HG02938 (cell line): ENCODE measurements around the gene LRRK2.

Experiments
- ATAC-seq: cut with Tn5 transposase; IDR thresholded peaks from one replicate; pipeline ENCODE4 v1.9.1; 2021; ENCODE audit warnings: mild to moderate bottlenecking, moderate library complexity; ENCODE audit not compliant: unreplicated experiment

LRRK2 gene

DNA sequence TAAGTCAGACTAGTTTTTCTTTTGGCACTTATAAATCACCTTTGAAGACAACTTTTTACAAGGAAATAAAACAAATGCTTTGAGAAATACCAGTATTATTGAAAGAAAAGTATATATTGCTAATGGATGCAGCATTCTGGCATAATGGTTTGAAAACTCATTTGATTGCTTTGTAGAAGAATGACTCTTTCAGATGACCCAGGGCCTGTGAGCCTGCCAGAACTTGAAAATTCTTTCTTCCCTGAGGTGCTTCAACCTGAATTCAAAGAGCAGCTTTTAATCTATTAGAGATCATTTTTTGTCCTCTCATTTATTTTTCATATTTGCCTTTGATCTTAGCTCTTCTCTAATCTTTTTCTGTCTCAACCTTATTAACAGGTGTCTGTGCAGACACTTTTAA is 87.4 kb downstream of the LRRK2 start:
- ATAC-seq, result no peak

- ATAC-seq, result no peak
Measured at GRCh38 chr12:40312982-40313576, 88.3 kb downstream of the LRRK2 start.

GRCh38 chr12:40313928-40314327 is 89.1 kb downstream of the LRRK2 start:
- peak; percentile 82 for ATAC-seq

- no peak for ATAC-seq
Measured at GRCh38 chr12:40314927-40315326, 90.1 kb downstream of the LRRK2 start.

DNA sequence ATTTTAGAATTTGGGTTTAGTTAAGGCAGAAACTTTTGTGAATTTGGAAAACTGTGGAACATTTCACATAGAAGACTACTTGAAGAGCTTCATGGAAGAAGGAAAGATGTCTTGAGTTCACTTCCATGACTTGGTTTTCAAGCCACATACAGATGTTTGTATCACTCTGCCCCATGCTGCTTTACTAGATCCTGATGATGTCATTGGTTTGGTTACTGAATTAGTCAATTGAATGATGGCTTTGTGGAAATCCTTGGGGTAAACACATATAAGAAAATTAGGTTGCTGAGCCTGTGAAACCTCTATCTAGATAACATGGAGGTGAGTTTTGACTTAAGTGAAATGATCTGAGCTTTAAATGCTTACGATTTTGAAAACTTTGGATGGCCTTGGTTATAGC is 90.6 kb downstream of the LRRK2 start:
- no peak for ATAC-seq

- ATAC-seq, result no peak
Measured at GRCh38 chr12:40324261-40324660, 99.5 kb downstream of the LRRK2 start.

DNA sequence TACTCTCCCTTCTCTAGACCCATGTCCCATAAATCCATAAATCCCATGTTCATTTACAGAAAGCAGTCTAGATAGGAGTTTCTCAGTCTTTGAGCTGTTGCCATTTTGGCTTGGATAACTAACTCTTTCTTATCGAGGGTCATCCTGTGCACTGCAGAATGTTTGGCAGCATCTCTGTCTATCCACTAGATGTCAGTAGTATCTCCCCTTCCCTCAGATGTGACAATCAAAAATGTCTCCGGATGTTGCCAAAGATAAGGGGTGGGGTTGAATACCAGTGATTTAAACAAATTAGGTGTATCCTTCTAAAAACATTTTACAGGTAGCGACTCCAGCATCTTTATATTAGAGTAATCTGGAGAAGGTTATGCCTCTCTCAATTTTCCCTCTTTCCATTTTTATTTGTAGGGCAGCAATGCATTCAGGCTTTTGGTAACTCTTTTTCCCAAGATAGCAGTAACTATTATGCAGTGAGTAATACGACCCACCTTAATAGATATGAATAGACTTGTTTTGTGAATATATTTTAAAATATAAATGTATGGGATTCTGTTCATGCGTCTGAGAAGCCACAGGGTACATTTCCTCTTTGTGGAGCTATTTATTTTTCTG is 100.7 kb downstream of the LRRK2 start:
- ATAC-seq, result peak; percentile 96

DNA sequence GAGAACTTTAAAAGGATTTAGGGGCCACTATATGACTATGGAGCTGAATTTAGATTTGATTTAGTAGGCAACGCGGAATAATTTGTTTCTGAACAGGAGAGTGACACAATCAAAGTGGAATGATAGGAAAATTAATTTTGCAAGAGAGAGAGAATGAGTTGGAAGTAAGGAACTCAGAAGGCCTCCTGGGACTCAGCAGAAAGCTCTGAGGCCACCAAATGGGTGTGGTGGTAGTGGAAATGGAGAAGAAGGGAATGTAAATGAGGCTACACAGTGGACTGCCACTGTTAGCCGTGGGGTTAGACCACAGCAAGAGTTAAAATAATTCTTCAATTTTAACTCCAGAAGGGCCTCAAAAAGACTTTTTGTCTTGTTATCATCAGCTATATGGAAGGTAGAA is 102.7 kb downstream of the LRRK2 start:
- no peak for ATAC-seq

DNA sequence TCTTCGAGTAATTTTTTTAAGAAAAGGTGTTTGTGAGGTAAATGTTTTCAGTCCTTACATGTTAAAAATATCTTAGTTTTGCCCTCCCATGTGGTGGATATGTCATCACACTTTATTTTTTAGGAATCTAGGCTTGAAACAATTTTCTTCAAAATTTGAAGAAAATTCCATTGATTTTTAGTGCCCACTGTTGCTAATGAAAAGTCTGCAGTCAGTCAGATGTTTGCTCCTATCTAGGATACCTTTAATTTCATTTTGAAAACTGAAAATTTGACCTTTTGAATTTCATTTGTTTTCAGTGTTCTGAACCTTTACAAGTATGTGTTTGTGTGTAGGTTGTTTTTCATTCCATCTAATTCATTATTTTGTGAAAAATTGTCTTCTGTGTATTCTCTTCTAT is 105.4 kb downstream of the LRRK2 start:
- no peak for ATAC-seq

DNA sequence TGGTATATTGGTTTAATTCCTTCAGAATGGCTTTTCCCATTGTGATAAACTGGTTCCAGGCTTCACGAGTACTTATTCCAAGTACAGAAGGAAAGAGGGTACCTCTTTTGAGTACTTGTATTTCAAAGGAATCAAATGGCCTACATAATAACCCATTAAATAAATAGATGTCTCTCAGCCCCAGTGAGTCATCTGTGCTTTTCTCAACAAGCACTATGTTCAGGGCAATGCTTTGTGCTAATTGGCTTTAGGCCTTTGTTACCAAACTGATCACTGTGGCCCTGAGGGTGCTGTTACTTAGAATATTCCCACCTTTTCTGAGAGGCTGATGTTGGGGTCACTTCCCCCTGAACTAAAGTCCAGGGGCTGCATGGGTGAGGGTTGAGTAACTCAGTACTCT is 107.1 kb downstream of the LRRK2 start:
- no peak for ATAC-seq

- ATAC-seq, result no peak
Measured at GRCh38 chr12:40335991-40336390, 111.2 kb downstream of the LRRK2 start.

DNA sequence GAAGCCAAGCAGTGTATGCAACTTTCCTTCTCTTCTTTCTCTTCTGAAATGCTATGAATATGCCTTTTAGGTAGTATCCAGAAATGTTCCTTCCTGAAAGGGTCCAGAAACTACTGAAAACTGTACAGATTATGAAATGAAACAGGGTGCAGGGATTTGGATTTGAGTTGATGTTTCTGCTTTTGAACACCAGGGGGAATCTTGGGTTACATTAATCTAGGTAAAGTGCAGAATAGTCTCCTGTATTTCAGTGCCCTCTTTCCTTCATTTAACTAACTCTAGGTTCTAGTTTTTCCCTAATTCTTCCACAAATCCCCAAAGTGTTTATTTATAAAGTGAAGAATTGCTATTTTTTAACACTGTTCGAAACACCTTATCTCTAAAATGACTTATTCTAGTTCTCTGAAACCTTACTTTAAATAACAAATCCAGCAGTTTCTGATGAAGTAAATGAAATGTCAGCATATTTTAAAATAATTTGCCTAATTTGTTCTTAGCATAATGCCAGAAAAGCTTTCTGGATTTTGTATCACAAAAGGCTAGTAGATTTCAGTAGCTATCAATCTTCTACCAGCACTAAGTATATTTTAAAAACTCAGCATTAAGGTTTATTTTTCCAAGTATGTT is 111.9 kb downstream of the LRRK2 start:
- peak; percentile 76 for ATAC-seq

- ATAC-seq, result no peak
Measured at GRCh38 chr12:40338071-40338470, 113.3 kb downstream of the LRRK2 start.

DNA sequence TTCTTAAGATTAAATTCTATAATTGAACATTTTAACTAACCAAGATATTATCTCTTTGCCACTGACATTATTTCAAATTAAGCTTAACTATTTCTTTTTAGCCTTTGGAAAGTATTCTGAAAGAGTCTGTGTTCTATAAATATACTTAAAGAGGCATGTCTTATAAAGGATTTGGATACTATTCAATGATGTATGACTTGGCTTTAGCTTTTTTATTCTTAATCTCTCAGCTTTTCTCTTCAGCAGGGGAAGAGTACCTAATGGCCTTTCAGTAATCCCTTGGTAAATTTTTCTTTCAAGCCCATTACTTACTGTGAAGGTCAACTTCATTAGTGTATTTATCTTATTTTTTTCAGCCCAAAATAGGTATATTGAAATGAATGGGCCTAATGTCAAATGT is 113.8 kb downstream of the LRRK2 start:
- no peak for ATAC-seq

DNA sequence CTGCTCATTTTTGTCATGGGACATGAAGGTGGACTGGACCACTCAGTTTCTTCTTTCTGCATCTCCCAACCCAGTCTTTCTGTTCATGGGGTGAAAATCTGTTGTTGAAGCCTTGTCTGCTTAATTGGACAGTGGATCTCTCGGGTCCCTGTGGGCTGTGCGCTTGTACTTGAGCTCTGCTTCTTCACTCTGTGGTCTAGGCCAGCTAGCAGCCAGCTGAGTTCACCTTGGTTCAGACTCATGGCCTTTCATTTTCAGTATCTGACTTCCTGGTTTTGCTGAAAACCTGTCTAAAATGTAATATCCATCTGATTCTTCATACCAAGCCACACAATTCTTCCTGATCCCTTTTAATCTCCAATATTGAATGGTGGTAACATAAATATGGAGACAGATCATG is 117.2 kb downstream of the LRRK2 start:
- no peak for ATAC-seq

DNA sequence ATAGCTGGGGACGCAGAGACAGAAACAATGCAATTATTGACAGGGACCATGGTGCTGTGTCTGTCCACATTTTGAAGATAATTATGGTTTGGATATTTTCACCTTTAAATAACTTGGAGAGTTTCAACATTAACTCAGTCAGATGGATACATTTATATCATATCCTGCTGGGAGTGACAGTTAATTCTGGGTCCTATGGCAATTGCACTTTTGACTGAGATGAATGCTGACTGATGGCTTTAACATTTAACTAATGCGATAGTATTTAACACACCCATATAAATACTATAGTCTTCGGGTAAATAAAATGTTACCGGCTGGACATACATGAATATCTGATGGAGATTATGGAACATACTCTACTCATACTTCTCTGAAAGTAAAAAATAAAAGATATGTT is 118.3 kb downstream of the LRRK2 start:
- ATAC-seq, result no peak

- ATAC-seq, result no peak
Measured at GRCh38 chr12:40344312-40344711, 119.5 kb downstream of the LRRK2 start.

DNA sequence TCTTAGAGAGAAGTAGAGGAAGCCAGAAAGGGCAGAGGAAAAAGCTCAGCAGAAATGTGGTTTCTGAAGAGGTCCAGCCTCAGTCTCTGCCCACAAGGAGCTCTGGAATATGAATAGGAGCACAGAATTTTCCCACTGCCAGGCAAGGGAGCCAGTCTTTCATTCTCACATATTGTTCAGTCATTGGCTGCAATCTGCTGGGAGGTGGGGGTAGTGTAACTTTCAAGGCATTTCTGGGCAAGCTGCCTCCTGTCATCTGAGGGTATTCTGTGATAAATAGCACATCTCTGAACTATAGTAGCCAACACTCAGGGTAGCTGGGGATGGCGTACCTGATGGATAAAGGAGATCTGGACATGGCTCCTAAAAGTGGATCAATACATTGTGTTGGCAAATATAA is 127.2 kb downstream of the LRRK2 start:
- ATAC-seq, result no peak

DNA sequence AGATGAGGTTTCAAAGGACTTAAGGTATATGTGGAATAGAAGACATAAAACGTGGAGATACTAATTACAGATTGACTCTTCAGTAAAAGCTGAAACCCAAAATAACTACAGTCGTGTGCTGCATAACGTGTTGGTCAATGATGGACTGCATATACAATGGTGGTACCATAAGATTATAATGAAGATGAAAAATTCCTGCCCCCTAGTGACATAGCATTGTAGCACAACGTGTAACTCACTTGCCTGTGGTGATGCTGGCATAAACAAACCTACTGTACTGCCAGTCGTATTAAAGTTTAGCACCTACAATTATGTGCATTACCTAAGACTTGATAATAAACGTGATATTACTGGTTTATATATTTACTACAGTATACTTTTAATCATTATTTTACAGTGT is 150.3 kb downstream of the LRRK2 start:
- ATAC-seq, result peak; percentile 37

DNA sequence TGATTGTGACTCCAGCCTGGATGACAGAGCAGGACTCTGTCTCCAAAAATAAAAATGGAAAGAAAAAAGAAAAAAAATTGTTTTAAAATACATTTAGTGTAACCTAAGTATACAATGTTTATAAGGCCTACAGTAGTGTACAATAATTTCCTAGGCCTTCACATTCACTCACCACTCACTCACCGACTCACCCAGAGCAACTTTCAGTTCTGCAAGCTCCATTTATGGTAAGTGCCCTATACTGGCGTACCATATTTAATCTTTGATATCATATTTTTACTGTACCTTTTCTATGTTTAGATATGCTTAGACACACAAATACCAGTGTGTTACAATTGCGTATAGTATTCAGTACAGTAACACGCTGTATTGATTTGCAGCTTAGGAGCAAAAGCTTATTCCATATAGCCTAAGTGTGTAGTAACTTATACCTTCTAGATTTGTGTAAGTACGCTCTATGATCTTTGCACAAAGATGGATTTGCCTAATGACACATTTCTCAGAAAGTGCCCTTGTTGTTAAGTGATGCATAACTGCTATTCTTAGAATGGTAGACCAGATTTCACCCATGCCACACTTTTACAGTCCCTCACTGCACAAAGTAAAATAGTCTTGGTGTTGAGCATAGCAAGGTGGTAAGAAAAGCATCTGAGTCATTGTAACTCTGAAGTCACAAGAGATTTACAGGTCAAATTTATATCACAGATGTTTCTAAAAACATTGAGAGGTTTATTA is 151.9 kb downstream of the LRRK2 start:
- ATAC-seq, result peak; percentile 66

DNA sequence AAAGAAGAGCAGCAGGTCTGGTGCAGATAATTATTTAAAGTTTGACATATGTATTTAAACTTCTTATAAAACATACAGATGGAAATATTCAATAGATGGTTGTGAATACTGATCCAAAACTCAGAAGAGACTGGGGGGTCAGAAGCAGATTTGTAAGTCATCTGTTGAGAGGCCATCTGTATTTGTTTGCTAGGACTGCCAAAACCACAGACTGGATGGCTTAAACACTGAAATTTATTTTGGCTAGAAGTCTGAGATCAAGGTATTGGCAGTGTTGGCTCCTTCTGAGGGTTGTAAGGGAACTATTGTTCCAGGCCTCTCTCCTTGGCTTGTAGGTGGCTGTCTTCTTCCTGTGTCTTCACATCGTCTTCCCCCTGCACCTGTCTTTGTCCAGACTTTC is 153.9 kb downstream of the LRRK2 start:
- ATAC-seq, result no peak

GRCh38 chr12:40382217-40382616 is 157.4 kb downstream of the LRRK2 start:
- ATAC-seq, result no peak
